Body of pancreas (tissue), 4 donors: ENCODE results near the gene FLRT2.

Experiments used
- POLR2A ChIP-seq, 3 donors: fragments of 450-650 bp; IDR thresholded peaks; one replicate each; pipeline ENCODE4 v1.6.1; 2016; ENCODE audit warnings: antibody characterized with exemption in 3 of 3, mild to moderate bottlenecking in 2 of 3
- TF ChIP-seq, protein P1 (sequence below), 7 experiments: fragments of 450-650 bp in 4 of 7; fragments of 200-600 bp in 3 of 7; sonication (generic) in 3 of 7; IDR thresholded peaks; one replicate each; pipeline ENCODE4 v1.5.1; 2016 to 2019; ENCODE audit warnings: antibody characterized with exemption in 7 of 7

DNA sequence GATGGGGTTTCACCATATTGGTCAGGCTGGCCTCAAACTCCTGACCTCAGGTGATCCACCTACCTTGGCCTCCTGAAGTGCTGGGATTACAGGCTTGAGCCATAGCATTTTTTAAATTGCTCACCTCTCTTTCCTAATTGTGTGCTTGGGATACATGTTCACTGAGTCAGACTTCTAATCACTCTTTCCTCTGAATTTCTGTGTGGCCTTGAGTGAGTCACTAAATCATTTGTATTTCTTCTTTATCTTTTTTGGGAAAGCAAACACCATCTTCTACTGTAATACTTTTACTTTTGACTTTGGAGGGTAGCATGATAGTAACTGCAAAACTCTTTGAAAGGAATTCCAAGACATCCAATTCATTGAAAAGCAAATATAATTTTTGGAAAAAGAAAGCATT lies 60.8 kb downstream of the FLRT2 start:
- TF ChIP-seq, protein P1, sequence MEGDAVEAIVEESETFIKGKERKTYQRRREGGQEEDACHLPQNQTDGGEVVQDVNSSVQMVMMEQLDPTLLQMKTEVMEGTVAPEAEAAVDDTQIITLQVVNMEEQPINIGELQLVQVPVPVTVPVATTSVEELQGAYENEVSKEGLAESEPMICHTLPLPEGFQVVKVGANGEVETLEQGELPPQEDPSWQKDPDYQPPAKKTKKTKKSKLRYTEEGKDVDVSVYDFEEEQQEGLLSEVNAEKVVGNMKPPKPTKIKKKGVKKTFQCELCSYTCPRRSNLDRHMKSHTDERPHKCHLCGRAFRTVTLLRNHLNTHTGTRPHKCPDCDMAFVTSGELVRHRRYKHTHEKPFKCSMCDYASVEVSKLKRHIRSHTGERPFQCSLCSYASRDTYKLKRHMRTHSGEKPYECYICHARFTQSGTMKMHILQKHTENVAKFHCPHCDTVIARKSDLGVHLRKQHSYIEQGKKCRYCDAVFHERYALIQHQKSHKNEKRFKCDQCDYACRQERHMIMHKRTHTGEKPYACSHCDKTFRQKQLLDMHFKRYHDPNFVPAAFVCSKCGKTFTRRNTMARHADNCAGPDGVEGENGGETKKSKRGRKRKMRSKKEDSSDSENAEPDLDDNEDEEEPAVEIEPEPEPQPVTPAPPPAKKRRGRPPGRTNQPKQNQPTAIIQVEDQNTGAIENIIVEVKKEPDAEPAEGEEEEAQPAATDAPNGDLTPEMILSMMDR (IDR thresholded peaks at IDR 0.05) = no peak
- no peak for TF ChIP-seq POLR2A (IDR thresholded peaks at IDR 0.05)
